HG03342 (cell line): ENCODE measurements around the gene DNAJA2.
"Not testable (repeated sequence)": the region's sequence is repeated elsewhere in the genome, so short reads cannot be mapped to it uniquely, and the experiment has no call there.

Experiments used
- ATAC-seq: cut with Tn5 transposase; IDR thresholded peaks from one replicate; pipeline ENCODE4 v1.9.1; 2021; ENCODE audit warnings: mild to moderate bottlenecking, moderate library complexity; ENCODE audit not compliant: unreplicated experiment

Gene DNAJA2

GRCh38 chr16:46973207-46973995 lies at the start of gene DNAJA2:
Gene DNAJA2, minus strand, starts transcription at chr16:46973674. Its CDS starts 102 bp downstream, at chr16:46973572.
- ATAC-seq, result peak; percentile 79

GRCh38 chr16:47019568-47019967 lies 46.1 kb upstream of the DNAJA2 start:
- no peak for ATAC-seq

GRCh38 chr16:47018223-47018891 lies 44.9 kb upstream of the DNAJA2 start:
- ATAC-seq, result peak; percentile 99

GRCh38 chr16:47017636-47018035 lies 44.2 kb upstream of the DNAJA2 start:
- no peak for ATAC-seq

- ATAC-seq, result no peak
Measured at GRCh38 chr16:47016700-47017133, 43.2 kb upstream of the DNAJA2 start.

GRCh38 chr16:47013910-47014309 lies 40.4 kb upstream of the DNAJA2 start:
- ATAC-seq, result no peak

GRCh38 chr16:47013172-47013571 lies 39.7 kb upstream of the DNAJA2 start:
- ATAC-seq, result no peak

GRCh38 chr16:47010812-47011211 lies 37.3 kb upstream of the DNAJA2 start:
- ATAC-seq, result not testable (repeated sequence)

GRCh38 chr16:47008612-47009011 lies 35.1 kb upstream of the DNAJA2 start:
- ATAC-seq, result no peak

- ATAC-seq, result no peak
Measured at GRCh38 chr16:47008174-47008573, 34.7 kb upstream of the DNAJA2 start.

- ATAC-seq, result no peak
Measured at GRCh38 chr16:47004652-47005051, 31.2 kb upstream of the DNAJA2 start.

- not testable (repeated sequence) for ATAC-seq
Measured at GRCh38 chr16:47000066-47000465, 26.6 kb upstream of the DNAJA2 start.

- no peak for ATAC-seq
Measured at GRCh38 chr16:46997844-46998243, 24.4 kb upstream of the DNAJA2 start.

GRCh38 chr16:46996952-46997458 lies 23.5 kb upstream of the DNAJA2 start:
- no peak for ATAC-seq

GRCh38 chr16:46996391-46996790 lies 22.9 kb upstream of the DNAJA2 start:
- ATAC-seq, result no peak

GRCh38 chr16:46991729-46992704 lies 18.5 kb upstream of the DNAJA2 start:
- no peak for ATAC-seq

GRCh38 chr16:46986896-46987295 lies 13.4 kb upstream of the DNAJA2 start:
- ATAC-seq, result no peak

GRCh38 chr16:46986438-46986837 lies 13.0 kb upstream of the DNAJA2 start:
- no peak for ATAC-seq

GRCh38 chr16:46982335-46982734 lies 8.9 kb upstream of the DNAJA2 start:
- no peak for ATAC-seq

GRCh38 chr16:46980926-46981325 lies 7.5 kb upstream of the DNAJA2 start:
- ATAC-seq, result no peak

GRCh38 chr16:46976550-46976949 lies 3.1 kb upstream of the DNAJA2 start:
- ATAC-seq, result no peak
